Esophagus squamous epithelium (tissue), 5 donors: ENCODE results near the gene FAM107A. TPM values are rescaled to one million over a fixed set of nuclear protein-coding genes. Genes with fewer than 3 reads are reported as not detected.
A peak's percentile ranks its signal among the peaks of the same experiment; 100 is the strongest.

ENCODE experiments used
- DNase-seq: peaks from one replicate; lab custom pipeline; 2025; lab: John Stamatoyannopoulos, UW
- H3K27ac ChIP-seq, 4 donors: fragments of 200-600 bp; sonication (generic); one replicate each; pipeline ENCODE4 v1.5.1; 2016 to 2019; ENCODE audit warnings: mild to moderate bottlenecking in 1 of 4
- H3K27me3 ChIP-seq, 4 donors: fragments of 200-600 bp; sonication (generic); 1 replicate in 3 of 4; 2 replicates in 1 of 4; pipeline versions ENCODE4 v1.5.1 to v1.6.0; 2017 to 2021; ENCODE audit warnings: antibody characterized with exemption in 1 of 4
- H3K36me3 ChIP-seq, 3 donors: fragments of 200-600 bp; sonication (generic); one replicate each; pipeline ENCODE4 v1.5.1; 2016 to 2019
- H3K4me1 ChIP-seq, 3 donors: fragments of 200-600 bp; sonication (generic); one replicate each; pipeline ENCODE4 v1.5.1; 2017 to 2019
- H3K4me3 ChIP-seq, 4 donors: fragments of 200-600 bp; sonication (generic); 1 replicate in 3 of 4; 2 replicates in 1 of 4; pipeline ENCODE4 v1.5.1; 2016 to 2019; ENCODE audit warnings: mild to moderate bottlenecking in 2 of 4, moderate library complexity in 1 of 4
- H3K9me3 ChIP-seq, 3 donors: fragments of 200-600 bp; sonication (generic); one replicate each; pipeline ENCODE4 v1.5.1; 2016 to 2019
- CTCF ChIP-seq, 6 experiments: fragments of 450-650 bp in 4 of 6; fragments of 200-600 bp in 2 of 6; sonication (generic) in 2 of 6; IDR thresholded peaks; one replicate each; pipeline ENCODE4 v1.5.1; 2016 to 2019; ENCODE audit warnings: antibody characterized with exemption in 6 of 6, mild to moderate bottlenecking in 4 of 6, moderate library complexity in 4 of 6
- POLR2A ChIP-seq, 4 donors: fragments of 450-650 bp; IDR thresholded peaks; one replicate each; pipeline ENCODE4 v1.6.1; 2017; ENCODE audit warnings: antibody characterized with exemption in 4 of 4, mild to moderate bottlenecking in 4 of 4, moderate library complexity in 3 of 4
- WGBS, 2 donors: methylation state at CpG; one replicate each; pipeline ENCODE4 v1.1.5; 2018; 5-methylcytosine and 5-hydroxymethylcytosine counted together
- intact Hi-C: fragments of 100-400 bp; cut with DNase I; formaldehyde crosslinking; loops from one replicate; pipeline ENCODE4 v1.15.0; 2022
- total RNA-seq, 4 donors: library from RNA; depleted of rRNA; stranded (reverse); fragments of >200 nt; gene quantifications; one replicate each; pipeline ENCODE4 v1.1.0, GENCODE V29; 2016
- donor health status: DM: yes; HTN: yes; CAD: no.

The FAM107A gene
- total RNA-seq, 4 donors from 2014 or later: 3.9 to 78.6 (median 10.8) TPM

GRCh38 chr3:58613236-58614132 is 36.3 kb upstream of the FAM107A start:
- intact Hi-C loops: no loop called here
- Histone ChIP-seq H3K36me3 (no peaks in the 10 kb centered on the region), H3K27me3 (no peaks in the 10 kb centered on the region), H3K4me3 (no peak overlapping the region), H3K27ac (no peak overlapping the region), H3K4me1 (peaks cover 4 to 30% (median 6%) of the 10 kb centered on the region in 3 donors), H3K9me3 (no peaks in the 10 kb centered on the region)
- TF ChIP-seq POLR2A (IDR thresholded peaks at IDR 0.05) (no peak), CTCF (IDR thresholded peaks at IDR 0.05) (no peak)
- 88 to 100% methylated on average over 1 to 5 of the region's 7 CpGs for whole genome bisulfite sequencing, 2 donors
- no peak for DNase-seq

DNA sequence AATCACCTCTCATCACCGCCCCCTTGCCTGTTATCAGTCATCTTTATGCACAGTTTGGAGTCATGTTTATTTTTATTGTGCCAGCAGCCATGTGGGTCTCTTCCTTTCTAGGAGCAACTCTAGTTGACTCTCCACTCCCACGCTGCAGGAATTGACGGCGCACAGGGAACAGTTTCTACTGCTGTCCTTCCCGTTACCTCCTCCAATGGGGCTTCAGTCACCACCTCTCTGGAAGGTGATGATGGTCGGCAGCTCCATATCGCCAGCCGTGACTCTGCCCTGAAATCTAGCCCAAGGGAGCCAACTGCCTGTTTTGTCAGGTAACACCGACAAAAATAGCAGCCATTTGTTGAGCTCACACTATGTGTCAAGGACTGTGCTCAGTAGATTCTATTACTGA is 35.6 kb upstream of the FAM107A start:
- Histone ChIP-seq H3K4me3 (no peak overlapping the region), H3K27ac (no peak overlapping the region), H3K36me3 (no peaks in the 10 kb centered on the region), H3K27me3 (no peaks in the 10 kb centered on the region), H3K4me1 (peaks cover 0 to 30% (median under 1%) of the 10 kb centered on the region in 3 donors), H3K9me3 (no peaks in the 10 kb centered on the region)
- 80 to 88% methylated on average over 9 of the region's 9 CpGs for WGBS, 2 donors
- TF ChIP-seq CTCF (IDR thresholded peaks at IDR 0.05): no peak
- no peak for TF ChIP-seq POLR2A (IDR thresholded peaks at IDR 0.05)
- no peak for DNase-seq
- intact Hi-C loops: no loop called here

DNA sequence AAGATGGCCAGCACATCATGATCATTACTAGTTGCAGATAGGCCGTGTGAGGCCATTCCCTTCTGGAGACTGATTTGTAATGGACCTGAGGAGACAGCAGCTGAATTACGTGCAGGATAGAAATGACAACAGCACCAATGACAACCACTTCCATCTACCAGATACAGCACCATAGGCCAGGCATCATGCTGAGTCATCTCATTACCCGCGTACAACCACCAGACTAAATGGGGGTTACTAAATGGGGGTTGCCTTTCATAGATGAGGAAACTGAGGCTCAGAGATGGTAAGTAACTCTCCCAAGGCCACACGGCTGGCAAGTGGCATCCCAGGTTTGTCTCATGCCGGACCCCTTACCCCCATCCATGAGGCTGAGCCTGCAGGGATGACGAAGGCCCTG is 32.8 kb upstream of the FAM107A start:
- H3K27me3 ChIP-seq: no peaks in the 10 kb centered on the region
- no peaks in the 10 kb centered on the region for H3K9me3 ChIP-seq
- H3K4me3 ChIP-seq: no peak overlapping the region
- H3K4me1 ChIP-seq: peaks cover 0 to 22% (median 0%) of the 10 kb centered on the region in 3 donors
- WGBS, 2 donors: 80 to 85% methylated on average over 4 of the region's 7 CpGs
- H3K36me3 ChIP-seq: no peaks in the 10 kb centered on the region
- DNase-seq: no peak
- TF ChIP-seq CTCF (IDR thresholded peaks at IDR 0.05) (no peak), POLR2A (IDR thresholded peaks at IDR 0.05) (no peak)
- no peak overlapping the region for H3K27ac ChIP-seq
- intact Hi-C loops: no loop called here

GRCh38 chr3:58608648-58609047 is 31.5 kb upstream of the FAM107A start:
- no peaks in the 10 kb centered on the region for H3K36me3 ChIP-seq
- H3K4me3 ChIP-seq: no peak overlapping the region
- WGBS, 2 donors: 55 to 57% methylated on average over 5 of the region's 5 CpGs
- intact Hi-C loops: no loop called here
- peaks cover 0 to 28% (median 0%) of the 10 kb centered on the region in 3 donors for H3K4me1 ChIP-seq
- DNase-seq: no peak
- H3K9me3 ChIP-seq: no peaks in the 10 kb centered on the region
- H3K27ac ChIP-seq: peak overlapping the region in 1 of 4 donors; percentile 38
- no peaks in the 10 kb centered on the region for H3K27me3 ChIP-seq
- TF ChIP-seq CTCF (IDR thresholded peaks at IDR 0.05): no peak
- no peak for TF ChIP-seq POLR2A (IDR thresholded peaks at IDR 0.05)

DNA sequence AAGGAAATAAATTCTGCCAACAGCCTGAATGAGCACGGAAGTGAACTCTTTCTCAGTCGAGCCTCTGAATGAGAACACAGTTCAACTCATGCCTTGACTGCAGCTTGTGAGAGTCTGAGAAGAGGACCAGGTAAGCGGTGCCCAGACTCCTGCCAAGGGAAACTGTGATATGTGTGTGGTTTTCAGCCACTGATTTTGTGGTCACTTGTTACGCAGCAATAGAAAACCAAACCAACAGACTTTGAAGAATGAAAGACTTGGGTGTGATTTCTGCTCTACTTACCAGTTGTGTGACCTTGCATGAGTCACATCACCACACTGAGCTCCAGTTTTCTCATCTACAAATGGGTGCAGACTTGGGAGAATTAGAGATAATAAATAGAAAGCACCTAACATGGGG is 30.6 kb upstream of the FAM107A start:
- no peak for DNase-seq
- intact Hi-C loops: no loop called here
- H3K4me1 ChIP-seq: peaks cover 0 to 28% (median 0%) of the 10 kb centered on the region in 3 donors
- WGBS, 2 donors: 39 to 71% methylated on average over 4 of the region's 4 CpGs
- H3K9me3 ChIP-seq: no peaks in the 10 kb centered on the region
- H3K27ac ChIP-seq: no peak overlapping the region
- no peak for TF ChIP-seq POLR2A (IDR thresholded peaks at IDR 0.05)
- no peak for TF ChIP-seq CTCF (IDR thresholded peaks at IDR 0.05)
- no peak overlapping the region for H3K4me3 ChIP-seq
- H3K27me3 ChIP-seq: no peaks in the 10 kb centered on the region
- H3K36me3 ChIP-seq: no peaks in the 10 kb centered on the region
